ENCODE results near the gene PCBP3. TPM values are rescaled to one million over a fixed set of nuclear protein-coding genes. Genes with fewer than 3 reads are reported as not detected.

The PCBP3 gene
- total RNA-seq, 1 donor from 2014 or later = 8.2 TPM

GRCh38 chr21:45867041-45867666 lies 223.6 kb downstream of the PCBP3 start:
- DNase-seq (ENCODE audit: low spot score) = no peak
- no peak overlapping the region for H3K27ac Mint-ChIP-seq
- no peak overlapping the region for H3K4me3 Mint-ChIP-seq
- H3K9me3 Mint-ChIP-seq = no peaks in the 10 kb centered on the region
- H3K4me1 Mint-ChIP-seq (ENCODE audit: low read depth) = no peaks in the 10 kb centered on the region
- no peaks in the 10 kb centered on the region for H3K36me3 Mint-ChIP-seq (ENCODE audit: low read depth)
- intact Hi-C loops (cut with micrococcal nuclease) = no loop called here
- no peaks in the 10 kb centered on the region for H3K27me3 Mint-ChIP-seq (ENCODE audit: insufficient read depth)

GRCh38 chr21:45867671-45868081 lies 224.2 kb downstream of the PCBP3 start:
- Mint-ChIP-seq H3K27me3 (ENCODE audit: insufficient read depth) (no peaks in the 10 kb centered on the region), H3K36me3 (ENCODE audit: low read depth) (no peaks in the 10 kb centered on the region), H3K4me3 (no peak overlapping the region), H3K9me3 (no peaks in the 10 kb centered on the region), H3K4me1 (ENCODE audit: low read depth) (no peaks in the 10 kb centered on the region), H3K27ac (no peak overlapping the region)
- intact Hi-C loops (cut with micrococcal nuclease) = no loop called here
- no peak for DNase-seq (ENCODE audit: low spot score)

- intact Hi-C loops (cut with micrococcal nuclease) = no loop called here
- Mint-ChIP-seq H3K4me3 (no peak overlapping the region), H3K27ac (no peak overlapping the region), H3K9me3 (no peaks in the 10 kb centered on the region), H3K4me1 (ENCODE audit: low read depth) (no peaks in the 10 kb centered on the region), H3K36me3 (ENCODE audit: low read depth) (no peaks in the 10 kb centered on the region), H3K27me3 (ENCODE audit: insufficient read depth) (no peaks in the 10 kb centered on the region)
- DNase-seq (ENCODE audit: low spot score) = no peak
Observed at GRCh38 chr21:45868086-45868485, 224.6 kb downstream of the PCBP3 start.

GRCh38 chr21:45868488-45868887 lies 225.0 kb downstream of the PCBP3 start:
- intact Hi-C loops (cut with micrococcal nuclease) = no loop called here

GRCh38 chr21:45869121-45870007 lies 225.8 kb downstream of the PCBP3 start:
- peaks cover 2% of the 10 kb centered on the region for H3K27me3 Mint-ChIP-seq (ENCODE audit: insufficient read depth)
- intact Hi-C loops (cut with micrococcal nuclease) = no loop called here

More at GRCh38 chr21:45868488-45868887, 225.0 kb downstream of the PCBP3 start:
- Mint-ChIP-seq H3K4me1 (ENCODE audit: low read depth) (no peaks in the 10 kb centered on the region), H3K27ac (no peak overlapping the region), H3K4me3 (no peak overlapping the region), H3K9me3 (no peaks in the 10 kb centered on the region), H3K27me3 (ENCODE audit: insufficient read depth) (no peaks in the 10 kb centered on the region), H3K36me3 (ENCODE audit: low read depth) (no peaks in the 10 kb centered on the region)
- DNase-seq (ENCODE audit: low spot score) = no peak

GRCh38 chr21:45870421-45870820 lies 226.9 kb downstream of the PCBP3 start:
- intact Hi-C loops (cut with micrococcal nuclease) = no loop called here
- Mint-ChIP-seq H3K4me1 (ENCODE audit: low read depth) (no peaks in the 10 kb centered on the region), H3K9me3 (no peaks in the 10 kb centered on the region), H3K27me3 (ENCODE audit: insufficient read depth) (peaks cover 2% of the 10 kb centered on the region), H3K27ac (no peak overlapping the region), H3K4me3 (no peak overlapping the region), H3K36me3 (ENCODE audit: low read depth) (no peaks in the 10 kb centered on the region)
- no peak for DNase-seq (ENCODE audit: low spot score)

More at GRCh38 chr21:45869121-45870007, 225.8 kb downstream of the PCBP3 start:
- DNase-seq (ENCODE audit: low spot score) = no peak
- Mint-ChIP-seq H3K4me3 (no peak overlapping the region), H3K9me3 (no peaks in the 10 kb centered on the region), H3K27ac (no peak overlapping the region), H3K36me3 (ENCODE audit: low read depth) (no peaks in the 10 kb centered on the region), H3K4me1 (ENCODE audit: low read depth) (no peaks in the 10 kb centered on the region)

- peaks cover 2% of the 10 kb centered on the region for H3K27me3 Mint-ChIP-seq (ENCODE audit: insufficient read depth)
- DNase-seq (ENCODE audit: low spot score) = no peak
- no peaks in the 10 kb centered on the region for H3K4me1 Mint-ChIP-seq (ENCODE audit: low read depth)
- H3K27ac Mint-ChIP-seq = no peak overlapping the region
- no peaks in the 10 kb centered on the region for H3K36me3 Mint-ChIP-seq (ENCODE audit: low read depth)
- intact Hi-C loops (cut with micrococcal nuclease) = no loop called here
- H3K4me3 Mint-ChIP-seq = no peak overlapping the region
- no peaks in the 10 kb centered on the region for H3K9me3 Mint-ChIP-seq
Observed at GRCh38 chr21:45870851-45871615, 227.5 kb downstream of the PCBP3 start.

GRCh38 chr21:45871616-45872236 lies 228.2 kb downstream of the PCBP3 start:
- Mint-ChIP-seq H3K36me3 (ENCODE audit: low read depth) (no peaks in the 10 kb centered on the region), H3K4me1 (ENCODE audit: low read depth) (no peaks in the 10 kb centered on the region), H3K27ac (no peak overlapping the region), H3K27me3 (ENCODE audit: insufficient read depth) (peaks cover 2% of the 10 kb centered on the region), H3K9me3 (no peaks in the 10 kb centered on the region), H3K4me3 (no peak overlapping the region)
- no peak for DNase-seq (ENCODE audit: low spot score)
- intact Hi-C loops (cut with micrococcal nuclease) = no loop called here

GRCh38 chr21:45872471-45872870 lies 228.9 kb downstream of the PCBP3 start:
- Mint-ChIP-seq H3K36me3 (ENCODE audit: low read depth) (no peaks in the 10 kb centered on the region), H3K4me3 (no peak overlapping the region), H3K27me3 (ENCODE audit: insufficient read depth) (peaks cover 2% of the 10 kb centered on the region)

GRCh38 chr21:45872902-45873301 lies 229.4 kb downstream of the PCBP3 start:
- intact Hi-C loops (cut with micrococcal nuclease) = no loop called here
- H3K4me1 Mint-ChIP-seq (ENCODE audit: low read depth) = no peaks in the 10 kb centered on the region

More at GRCh38 chr21:45872471-45872870, 228.9 kb downstream of the PCBP3 start:
- H3K27ac Mint-ChIP-seq = no peak overlapping the region
- H3K9me3 Mint-ChIP-seq = no peaks in the 10 kb centered on the region
- intact Hi-C loops (cut with micrococcal nuclease) = no loop called here
- no peak for DNase-seq (ENCODE audit: low spot score)
- H3K4me1 Mint-ChIP-seq (ENCODE audit: low read depth) = no peaks in the 10 kb centered on the region

GRCh38 chr21:45873418-45873817 lies 229.9 kb downstream of the PCBP3 start:
- peaks cover 2% of the 10 kb centered on the region for H3K27me3 Mint-ChIP-seq (ENCODE audit: insufficient read depth)
- H3K27ac Mint-ChIP-seq = no peak overlapping the region
- H3K4me3 Mint-ChIP-seq = no peak overlapping the region
- DNase-seq (ENCODE audit: low spot score) = no peak
- no peaks in the 10 kb centered on the region for H3K4me1 Mint-ChIP-seq (ENCODE audit: low read depth)
- H3K36me3 Mint-ChIP-seq (ENCODE audit: low read depth) = no peaks in the 10 kb centered on the region
- intact Hi-C loops (cut with micrococcal nuclease) = no loop called here
- H3K9me3 Mint-ChIP-seq = no peaks in the 10 kb centered on the region

More at GRCh38 chr21:45872902-45873301, 229.4 kb downstream of the PCBP3 start:
- H3K9me3 Mint-ChIP-seq = no peaks in the 10 kb centered on the region
- no peak overlapping the region for H3K27ac Mint-ChIP-seq
- peaks cover 2% of the 10 kb centered on the region for H3K27me3 Mint-ChIP-seq (ENCODE audit: insufficient read depth)
- DNase-seq (ENCODE audit: low spot score) = no peak
- H3K4me3 Mint-ChIP-seq = no peak overlapping the region
- H3K36me3 Mint-ChIP-seq (ENCODE audit: low read depth) = no peaks in the 10 kb centered on the region

GRCh38 chr21:45873866-45874265 lies 230.3 kb downstream of the PCBP3 start:
- H3K4me1 Mint-ChIP-seq (ENCODE audit: low read depth) = no peaks in the 10 kb centered on the region
- peaks cover 5% of the 10 kb centered on the region for H3K27me3 Mint-ChIP-seq (ENCODE audit: insufficient read depth)
- intact Hi-C loops (cut with micrococcal nuclease) = no loop called here
- H3K9me3 Mint-ChIP-seq = no peaks in the 10 kb centered on the region
- no peak for DNase-seq (ENCODE audit: low spot score)
- H3K27ac Mint-ChIP-seq = no peak overlapping the region
- no peaks in the 10 kb centered on the region for H3K36me3 Mint-ChIP-seq (ENCODE audit: low read depth)
- H3K4me3 Mint-ChIP-seq = no peak overlapping the region

All from activated T-helper 1 cell treated with anti-CD3 and anti-CD28 coated beads, Interleukin-12 subunit alpha, Interleukin-12 subunit beta, Interleukin-2, Interleukin-4 antibody, amounts not matched to agents 30 ng/mL and 10 ng/mL and 1 ng/mL, durations not matched to agents 14 hours and 24 hours and 36 hours (primary cell).